ENCODE data around the gene RGS14. TPM values are rescaled to one million over a fixed set of nuclear protein-coding genes. Genes with fewer than 3 reads are reported as not detected.

Gene RGS14
- total RNA-seq, 1 donor, result 3.5 TPM

DNA sequence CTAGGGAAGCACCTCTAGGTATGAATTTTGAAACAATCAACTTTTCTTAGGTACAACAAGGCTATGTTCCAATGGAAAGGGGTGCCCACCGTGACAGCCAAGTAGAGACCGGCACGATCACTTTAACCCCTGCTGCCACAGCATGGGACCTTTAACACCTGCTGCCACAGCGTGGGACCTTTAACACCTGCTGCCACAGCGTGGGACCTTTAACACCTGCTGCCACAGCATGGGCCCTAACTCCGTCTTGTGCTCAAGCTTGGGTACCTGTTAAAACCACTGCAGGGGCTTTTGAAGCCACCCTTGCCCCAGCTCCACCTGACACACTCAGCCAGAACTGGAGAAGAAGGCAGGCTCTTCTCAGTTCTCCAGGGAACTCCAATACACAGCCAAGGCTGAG, 27.8 kb upstream of the RGS14 start:
- H3K4me3 ChIP-seq (ENCODE audit: low read depth, low read length), result no peak overlapping the region
- DNase-seq (ENCODE audit: low read depth), result no peak
- TF ChIP-seq, protein P1, sequence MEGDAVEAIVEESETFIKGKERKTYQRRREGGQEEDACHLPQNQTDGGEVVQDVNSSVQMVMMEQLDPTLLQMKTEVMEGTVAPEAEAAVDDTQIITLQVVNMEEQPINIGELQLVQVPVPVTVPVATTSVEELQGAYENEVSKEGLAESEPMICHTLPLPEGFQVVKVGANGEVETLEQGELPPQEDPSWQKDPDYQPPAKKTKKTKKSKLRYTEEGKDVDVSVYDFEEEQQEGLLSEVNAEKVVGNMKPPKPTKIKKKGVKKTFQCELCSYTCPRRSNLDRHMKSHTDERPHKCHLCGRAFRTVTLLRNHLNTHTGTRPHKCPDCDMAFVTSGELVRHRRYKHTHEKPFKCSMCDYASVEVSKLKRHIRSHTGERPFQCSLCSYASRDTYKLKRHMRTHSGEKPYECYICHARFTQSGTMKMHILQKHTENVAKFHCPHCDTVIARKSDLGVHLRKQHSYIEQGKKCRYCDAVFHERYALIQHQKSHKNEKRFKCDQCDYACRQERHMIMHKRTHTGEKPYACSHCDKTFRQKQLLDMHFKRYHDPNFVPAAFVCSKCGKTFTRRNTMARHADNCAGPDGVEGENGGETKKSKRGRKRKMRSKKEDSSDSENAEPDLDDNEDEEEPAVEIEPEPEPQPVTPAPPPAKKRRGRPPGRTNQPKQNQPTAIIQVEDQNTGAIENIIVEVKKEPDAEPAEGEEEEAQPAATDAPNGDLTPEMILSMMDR (IDR thresholded peaks at IDR 0.05; ENCODE audit: insufficient read depth, low read depth, low read length), result no peak

GRCh38 chr5:177330991-177331842, 26.5 kb upstream of the RGS14 start:
- TF ChIP-seq, protein P1 (IDR thresholded peaks at IDR 0.05; ENCODE audit: insufficient read depth, low read depth, low read length), result no peak
- no peak for DNase-seq (ENCODE audit: low read depth)
- no peak overlapping the region for H3K4me3 ChIP-seq (ENCODE audit: low read depth, low read length)

DNA sequence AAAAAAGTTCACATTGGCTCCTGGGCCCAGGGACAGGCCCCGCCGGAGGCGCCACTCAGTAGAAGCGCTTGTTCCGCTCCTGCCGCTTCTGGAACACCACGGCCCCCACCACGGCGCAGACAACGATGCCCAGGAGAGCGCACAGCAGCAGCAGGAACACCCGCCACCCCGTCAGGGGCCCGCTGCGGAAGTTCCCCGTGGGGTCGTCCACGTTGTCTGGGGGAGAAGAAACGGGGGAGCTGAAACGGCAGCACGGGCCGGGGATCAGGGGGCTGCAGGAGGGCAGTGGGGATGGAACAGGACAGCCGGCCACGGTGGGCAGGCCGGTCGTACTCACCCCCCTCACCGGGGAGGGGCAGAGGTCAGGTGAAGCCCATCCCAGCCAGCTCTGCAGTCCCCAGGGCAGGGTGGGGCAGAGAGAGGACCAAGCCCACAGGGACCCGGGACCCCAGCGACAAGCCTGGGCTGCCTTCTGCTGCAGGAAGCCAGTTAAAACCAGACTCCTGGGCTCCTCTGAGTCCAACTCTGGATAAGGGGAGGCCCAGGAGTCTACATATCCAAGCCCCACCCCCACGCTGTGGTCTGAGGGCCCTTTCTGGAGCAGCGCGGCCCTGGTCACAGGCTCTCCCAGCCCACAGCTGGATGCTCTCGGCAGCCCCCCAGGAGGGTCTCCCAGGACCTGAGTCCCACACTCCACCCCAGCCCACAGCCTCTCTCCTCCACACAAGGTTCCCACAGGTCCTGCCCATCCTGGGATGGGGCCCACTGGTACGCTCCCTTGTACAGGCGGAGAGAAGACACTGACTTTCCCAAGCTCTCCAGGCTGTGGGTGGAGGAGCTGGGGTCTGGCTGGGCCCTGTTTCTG, 25.5 kb upstream of the RGS14 start:
- TF ChIP-seq, protein P1 (IDR thresholded peaks at IDR 0.05; ENCODE audit: insufficient read depth, low read depth, low read length), result no peak
- H3K4me3 ChIP-seq (ENCODE audit: low read depth, low read length), result no peak overlapping the region
- no peak for DNase-seq (ENCODE audit: low read depth)

- no peak overlapping the region for H3K4me3 ChIP-seq (ENCODE audit: low read depth, low read length)
- DNase-seq (ENCODE audit: low read depth), result no peak
- TF ChIP-seq, protein P1 (IDR thresholded peaks at IDR 0.05; ENCODE audit: insufficient read depth, low read depth, low read length), result no peak
Observed at GRCh38 chr5:177332896-177333260, 24.8 kb upstream of the RGS14 start.

DNA sequence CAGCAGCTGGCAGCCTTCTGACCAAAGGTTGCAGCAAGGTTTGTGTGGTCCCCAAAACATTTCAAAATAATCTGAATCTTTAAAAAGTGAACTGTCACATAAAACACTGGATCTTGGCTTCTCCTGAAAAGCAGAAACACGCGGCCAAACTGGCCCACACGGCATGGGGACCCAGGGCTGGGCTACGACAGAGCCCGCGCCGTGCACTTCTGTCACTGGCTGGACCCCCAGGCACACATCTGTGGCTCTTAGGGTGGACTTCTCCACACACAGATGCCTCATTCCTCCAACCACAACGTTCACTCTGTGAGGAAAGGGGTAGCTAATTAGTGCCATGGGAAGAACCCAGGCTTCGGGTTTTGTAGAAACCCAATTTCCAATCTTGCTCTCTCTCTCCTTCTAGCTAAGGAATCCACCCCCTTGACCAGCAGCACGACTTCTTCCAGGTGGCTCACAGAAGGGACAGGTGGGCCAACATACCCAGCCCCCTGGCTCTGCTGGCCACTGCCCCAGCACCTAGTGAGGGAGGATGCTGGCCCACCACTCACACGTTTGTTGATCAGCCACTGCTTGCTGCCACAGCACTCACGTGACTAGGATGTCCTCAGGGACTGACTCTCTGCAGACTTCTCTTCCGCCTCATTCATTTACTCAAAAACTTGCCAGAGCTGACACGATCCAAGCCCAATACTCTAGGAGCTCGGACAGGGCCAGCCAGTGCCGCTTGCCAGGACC, 24.1 kb upstream of the RGS14 start:
- TF ChIP-seq, protein P1 (IDR thresholded peaks at IDR 0.05; ENCODE audit: insufficient read depth, low read depth, low read length), result no peak

GRCh38 chr5:177334155-177334551, 23.6 kb upstream of the RGS14 start:
- no peak for DNase-seq (ENCODE audit: low read depth)
- TF ChIP-seq, protein P1 (IDR thresholded peaks at IDR 0.05; ENCODE audit: insufficient read depth, low read depth, low read length), result no peak
- H3K4me3 ChIP-seq (ENCODE audit: low read depth, low read length), result no peak overlapping the region

More for the DNA sequence above, 24.1 kb upstream of the RGS14 start:
- H3K4me3 ChIP-seq (ENCODE audit: low read depth, low read length), result no peak overlapping the region
- no peak for DNase-seq (ENCODE audit: low read depth)
